CD4-positive, alpha-beta T cell treated with Interleukin-6 at 100 ng/mL for 8 hours (primary cell): Measurements from ENCODE around the gene CHD5.

ENCODE experiments used
- DNase-seq: peaks from one replicate; pipeline ENCODE4 v3.0.0-alpha.2; 2020; ENCODE audit warnings: mixed read lengths, low spot score

Gene CHD5

GRCh38 chr1:6152181-6152580, 27.9 kb downstream of the CHD5 start:
- no peak for DNase-seq

- DNase-seq: no peak
These were observed 28.8 kb downstream of the CHD5 start for GRCh38 chr1:6151291-6151822.

- no peak for DNase-seq
These were observed 29.8 kb downstream of the CHD5 start for GRCh38 chr1:6150006-6150938.

- no peak for DNase-seq
These were observed 30.5 kb downstream of the CHD5 start for GRCh38 chr1:6149597-6149996.

DNA sequence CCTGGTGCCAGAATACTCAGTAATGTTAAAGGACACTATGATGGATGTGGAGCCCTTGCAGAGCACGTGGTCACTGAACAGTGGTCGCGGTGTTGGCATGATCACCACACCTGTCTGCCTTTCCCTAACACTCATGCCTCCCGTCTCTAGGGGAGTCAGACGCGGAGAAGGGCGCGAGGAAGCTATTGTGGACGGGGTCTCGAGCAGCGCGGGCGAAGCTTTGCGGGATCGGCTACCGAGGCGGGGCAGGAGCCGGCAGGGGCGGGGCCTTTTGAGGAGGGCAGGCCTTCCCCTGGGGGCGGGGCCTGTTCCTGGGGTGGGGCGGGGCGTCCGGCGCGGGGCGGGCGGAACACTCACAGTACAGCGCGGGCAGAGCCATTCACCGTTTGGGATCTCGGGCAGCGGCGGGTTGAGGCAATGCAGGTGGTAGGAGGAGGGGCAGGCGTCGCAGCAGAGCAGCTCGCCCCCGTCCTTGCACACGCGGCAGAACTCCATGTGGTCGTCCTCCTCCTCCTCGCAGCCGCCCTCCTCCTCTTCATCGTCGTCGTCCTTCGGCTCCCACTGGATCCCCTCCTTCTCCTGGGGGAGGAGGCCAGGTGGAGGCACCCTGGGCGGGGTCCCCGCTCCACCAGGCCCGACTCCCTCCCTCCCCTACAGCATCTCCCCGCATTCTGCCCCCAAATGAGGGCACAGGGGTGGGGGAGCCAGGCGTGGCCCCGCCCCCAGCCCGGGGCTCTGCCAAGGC, 31.5 kb downstream of the CHD5 start:
- DNase-seq: peak; percentile 64

- DNase-seq: no peak
These were observed 34.2 kb downstream of the CHD5 start for GRCh38 chr1:6145864-6146410.

DNA sequence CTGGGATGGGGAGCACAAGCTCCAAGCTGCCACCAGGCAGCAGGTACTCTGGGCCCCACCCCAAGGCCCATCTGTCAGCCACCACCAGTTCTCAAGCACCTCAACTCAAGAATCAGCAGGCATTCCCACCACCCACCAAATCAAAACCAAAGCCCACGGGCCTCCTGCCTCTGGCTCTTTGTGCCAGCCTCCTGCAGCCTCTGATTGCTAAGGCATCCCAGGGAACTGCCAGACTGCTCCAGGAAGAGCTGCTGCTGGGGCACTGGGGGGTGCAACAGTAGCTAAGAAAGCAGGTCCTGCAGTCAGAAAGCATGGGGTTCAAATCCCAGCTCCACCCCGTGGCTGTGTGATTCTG, 34.7 kb downstream of the CHD5 start:
- no peak for DNase-seq

GRCh38 chr1:6144647-6145395, 35.3 kb downstream of the CHD5 start:
- DNase-seq: no peak

DNA sequence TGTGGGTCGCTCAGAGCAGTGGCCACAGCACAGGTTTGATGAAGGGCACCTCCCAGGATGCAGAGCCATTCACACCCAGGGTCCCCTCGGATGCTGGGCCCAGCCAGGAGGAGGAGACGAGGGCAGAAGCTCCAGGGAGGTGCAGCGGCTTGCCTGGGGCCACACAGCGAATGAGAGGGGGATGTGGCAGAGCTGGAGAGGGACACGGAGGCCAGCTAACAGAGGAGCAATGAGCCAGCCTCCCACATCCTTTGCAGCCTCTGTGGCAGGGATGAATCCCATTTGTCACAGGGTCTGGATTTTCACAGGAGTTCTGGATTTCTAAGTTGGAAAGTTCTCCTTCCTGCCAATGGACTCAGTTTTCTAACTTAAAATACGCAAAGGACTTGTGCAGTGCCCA, 35.9 kb downstream of the CHD5 start:
- no peak for DNase-seq

DNA sequence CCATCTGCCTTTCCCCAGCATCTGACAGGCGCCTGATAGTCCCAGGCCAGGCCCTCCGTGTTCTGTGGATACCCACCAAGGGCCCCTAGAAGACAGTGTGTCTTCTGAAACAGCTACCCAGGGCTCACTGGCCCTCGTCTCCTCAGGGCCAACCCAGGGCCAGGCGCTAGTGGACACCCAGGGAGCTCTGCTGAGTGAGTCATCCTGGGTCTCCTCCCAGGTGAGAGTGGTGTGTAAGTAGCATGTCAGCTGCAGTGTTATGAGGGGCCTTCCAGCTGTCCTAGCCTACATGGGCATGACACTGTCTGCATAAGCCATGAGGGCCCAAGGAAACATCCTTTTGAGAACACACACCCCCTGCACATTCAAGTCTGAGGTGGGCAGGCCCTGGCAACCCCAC, 36.7 kb downstream of the CHD5 start:
- no peak for DNase-seq

GRCh38 chr1:6142734-6143133, 37.4 kb downstream of the CHD5 start:
- DNase-seq: no peak

- DNase-seq: no peak
These were observed 38.0 kb downstream of the CHD5 start for GRCh38 chr1:6142036-6142621.

- DNase-seq: no peak
These were observed 38.5 kb downstream of the CHD5 start for GRCh38 chr1:6141592-6141991.

GRCh38 chr1:6140413-6140812, 39.7 kb downstream of the CHD5 start:
- DNase-seq: no peak

GRCh38 chr1:6137758-6138157, 42.4 kb downstream of the CHD5 start:
- DNase-seq: no peak

DNA sequence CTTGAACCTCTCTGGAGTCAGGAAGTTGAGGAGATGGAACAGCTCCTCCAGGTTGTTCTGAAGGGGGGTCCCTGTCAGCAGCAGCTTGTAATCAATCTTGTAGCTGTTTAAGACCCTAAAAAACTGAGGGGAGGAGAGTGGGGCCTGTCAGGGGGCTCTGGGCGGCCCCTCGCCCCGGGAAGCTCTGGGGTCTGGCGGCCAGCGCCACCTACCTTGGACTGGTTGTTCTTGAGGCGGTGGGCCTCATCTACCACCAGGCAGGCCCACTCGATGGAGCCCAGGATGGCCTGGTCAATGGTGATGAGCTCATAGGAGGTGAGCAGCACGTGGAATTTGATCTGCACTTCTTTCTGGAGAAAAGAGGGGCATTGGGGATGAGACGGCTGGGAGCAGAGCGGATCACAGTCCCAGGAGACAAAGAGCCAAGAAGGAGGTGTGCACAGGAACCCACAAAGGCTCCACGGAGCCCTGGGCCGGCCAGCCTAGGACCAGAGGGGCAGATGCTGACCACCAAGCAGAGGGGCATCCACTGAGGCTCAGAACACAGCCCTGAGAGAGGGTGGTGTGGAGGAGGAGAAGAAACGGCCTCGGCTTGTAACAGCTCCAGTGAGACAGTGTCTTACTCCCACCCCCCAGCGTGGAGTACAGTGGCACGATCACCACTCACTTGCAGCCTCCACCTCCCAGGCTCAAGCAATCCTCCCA, 43.5 kb downstream of the CHD5 start:
- DNase-seq: no peak

GRCh38 chr1:6134741-6135510, 45.2 kb downstream of the CHD5 start:
- DNase-seq: no peak

- DNase-seq: no peak
These were observed 45.9 kb downstream of the CHD5 start for GRCh38 chr1:6134206-6134605.

- no peak for DNase-seq
These were observed 46.8 kb downstream of the CHD5 start for GRCh38 chr1:6133146-6133895.

- DNase-seq: no peak
These were observed 48.6 kb downstream of the CHD5 start for GRCh38 chr1:6131561-6131960.
